ENCODE data around the gene VAMP8. TPM values are rescaled to one million over a fixed set of nuclear protein-coding genes. Genes with fewer than 3 reads are reported as not detected.

The VAMP8 gene
- total RNA-seq, 2 experiments from 2014 or later: 86.8 to 96.8 TPM

- CTCF ChIA-PET: interaction anchor here (1.3 kb wide), 1 partner anchor 14 kb away, joined by 4 read pairs; the partner anchor contains the start of gene TMEM150A
- POLR2A ChIA-PET: no interaction called here
Measured at GRCh38 chr2:85589181-85589580, 11.8 kb downstream of the VAMP8 start.

GRCh38 chr2:85589982-85590791 lies 12.8 kb downstream of the VAMP8 start:
- ChIA-PET CTCF (interaction anchor here (1.3 kb wide), 1 partner anchor 13 kb away, joined by 4 read pairs; the partner anchor contains the start of gene TMEM150A), POLR2A (no interaction called here)

GRCh38 chr2:85590950-85591349 lies 13.6 kb downstream of the VAMP8 start:
- ChIA-PET CTCF (no interaction called here), POLR2A (no interaction called here)

- CTCF ChIA-PET: no interaction called here
- POLR2A ChIA-PET: no interaction called here
Measured at GRCh38 chr2:85591563-85591962, 14.2 kb downstream of the VAMP8 start.

- CTCF ChIA-PET: interaction anchor here (0.6 kb wide), 1 partner anchor 39 kb away, joined by 3 read pairs; no protein-coding TSS in a partner anchor
Measured at GRCh38 chr2:85592299-85592698, 14.9 kb downstream of the VAMP8 start.

GRCh38 chr2:85593023-85593422 lies 15.6 kb downstream of the VAMP8 start:
- ChIA-PET CTCF (no interaction called here), POLR2A (interaction anchor here (0.6 to 0.7 kb wide), 2 partner anchors 11 to 12 kb away, joined by 3 to 7 read pairs; no protein-coding TSS in a partner anchor)

More at GRCh38 chr2:85592299-85592698, 14.9 kb downstream of the VAMP8 start:
- POLR2A ChIA-PET: interaction anchor here (0.6 kb wide), 1 partner anchor 62 kb away, joined by 5 read pairs; no protein-coding TSS in a partner anchor

- ChIA-PET POLR2A (interaction anchor here (0.7 to 1.9 kb wide), 8 partner anchors 10 to 161 kb away, joined by 3 to 12 read pairs (median 5); partner anchors contain the start of genes C2orf68, GGCX, MAT2A and VAMP5), CTCF (interaction anchor here (0.6 to 1.8 kb wide), 7 partner anchors 9 to 511 kb away, joined by 3 to 7 read pairs (median 3); partner anchors contain the start of genes C2orf68, POLR1A, PTCD3 and VAMP8)
Measured at GRCh38 chr2:85594715-85595300, 17.4 kb downstream of the VAMP8 start.

GRCh38 chr2:85595301-85596025 lies 18.1 kb downstream of the VAMP8 start, which contains the start of gene RNF181:
Gene RNF181, plus strand, starts transcription at chr2:85595745. Its CDS starts 19 bp downstream, at chr2:85595764.
- CTCF ChIA-PET: interaction anchor here (0.6 to 1.8 kb wide), 7 partner anchors 9 to 285 kb away, joined by 3 to 7 read pairs (median 3); partner anchors contain the start of genes C2orf68 and VAMP8
- POLR2A ChIA-PET: interaction anchor here (0.7 to 1.9 kb wide), 8 partner anchors 10 to 162 kb away, joined by 3 to 12 read pairs (median 5); partner anchors contain the start of genes C2orf68, GGCX, MAT2A and VAMP5

GRCh38 chr2:85596026-85596333 lies 18.6 kb downstream of the VAMP8 start:
- ChIA-PET CTCF (interaction anchor here (1.0 to 1.6 kb wide), 4 partner anchors 9 to 21 kb away, joined by 3 to 6 read pairs (median 3); partner anchors contain the start of genes C2orf68 and VAMP8), POLR2A (interaction anchor here (0.9 to 1.9 kb wide), 3 partner anchors 9 to 15 kb away, joined by 3 to 12 read pairs (median 3); partner anchors contain the start of gene VAMP5)

- ChIA-PET CTCF (interaction anchor here (1.0 kb wide), 1 partner anchor 8 kb away, joined by 3 read pairs; no protein-coding TSS in a partner anchor), POLR2A (interaction anchor here (1.9 kb wide), 1 partner anchor 12 kb away, joined by 12 read pairs; the partner anchor contains the start of gene VAMP5)
Measured at GRCh38 chr2:85596486-85597143, 19.2 kb downstream of the VAMP8 start.

- POLR2A ChIA-PET: no interaction called here
- CTCF ChIA-PET: no interaction called here
Measured at GRCh38 chr2:85597241-85597640, 19.9 kb downstream of the VAMP8 start.

- POLR2A ChIA-PET: no interaction called here
- CTCF ChIA-PET: no interaction called here
Measured at GRCh38 chr2:85598594-85599340, 21.4 kb downstream of the VAMP8 start.

GRCh38 chr2:85599468-85600234 lies 22.3 kb downstream of the VAMP8 start:
- CTCF ChIA-PET: no interaction called here
- POLR2A ChIA-PET: interaction anchor here (0.5 kb wide), 1 partner anchor 14 kb away, joined by 3 read pairs; no protein-coding TSS in a partner anchor

- POLR2A ChIA-PET: interaction anchor here (0.5 kb wide), 1 partner anchor 13 kb away, joined by 3 read pairs; no protein-coding TSS in a partner anchor
- CTCF ChIA-PET: no interaction called here
Measured at GRCh38 chr2:85600235-85600575, 22.8 kb downstream of the VAMP8 start.

- CTCF ChIA-PET: interaction anchor here (1.0 to 1.1 kb wide), 3 partner anchors 11 to 62 kb away, joined by 3 to 4 read pairs (median 4); partner anchors contain the start of genes C2orf68, MAT2A and VAMP8
- POLR2A ChIA-PET: interaction anchor here (0.6 to 1.3 kb wide), 2 partner anchors 14 to 26 kb away, joined by 3 to 7 read pairs; no protein-coding TSS in a partner anchor
Measured at GRCh38 chr2:85600951-85601770, 23.8 kb downstream of the VAMP8 start.

All from activated CD8-positive, alpha-beta memory T cell treated with anti-CD3 and anti-CD28 coated beads for 36 hours (primary cell).